Stimulated activated CD8-positive, alpha-beta memory T cell treated with anti-CD3 and anti-CD28 coated beads, Interleukin-12 subunit alpha, Interleukin-12 subunit beta, amount 100 ng/mL, for 24 hours (primary cell): Measurements from ENCODE around the gene ESX1.
"Not testable (repeated sequence)": the region's sequence is repeated elsewhere in the genome, so short reads cannot be mapped to it uniquely, and the experiment has no call there.

Source experiments
- DNase-seq: peaks from one replicate; pipeline ENCODE4 v3.0.0-alpha.2; 2020; ENCODE audit errors: extremely low read depth

ESX1 gene

GRCh38 chrX:104254442-104255115 lies at the start of gene ESX1:
Gene ESX1, minus strand, starts transcription at chrX:104254933. Its CDS starts 84 bp downstream, at chrX:104254849.
- DNase-seq: no peak

GRCh38 chrX:104295636-104296035 lies 40.9 kb upstream of the ESX1 start:
- no peak for DNase-seq

GRCh38 chrX:104288961-104289360 lies 34.2 kb upstream of the ESX1 start:
- DNase-seq: no peak

GRCh38 chrX:104288269-104288668 lies 33.5 kb upstream of the ESX1 start:
- DNase-seq: no peak

- no peak for DNase-seq
Observed at GRCh38 chrX:104285201-104285600, 30.5 kb upstream of the ESX1 start.

GRCh38 chrX:104284507-104284906 lies 29.8 kb upstream of the ESX1 start:
- DNase-seq: no peak

- DNase-seq: no peak
Observed at GRCh38 chrX:104282166-104282725, 27.5 kb upstream of the ESX1 start.

- no peak for DNase-seq
Observed at GRCh38 chrX:104281564-104281963, 26.8 kb upstream of the ESX1 start.

GRCh38 chrX:104280609-104281008 lies 25.9 kb upstream of the ESX1 start:
- no peak for DNase-seq

- no peak for DNase-seq
Observed at GRCh38 chrX:104270916-104271512, 16.3 kb upstream of the ESX1 start.

GRCh38 chrX:104270212-104270611 lies 15.5 kb upstream of the ESX1 start:
- no peak for DNase-seq

GRCh38 chrX:104255465-104255864 lies 732 bp upstream of the ESX1 start:
- DNase-seq: no peak

- DNase-seq: no peak
Observed at GRCh38 chrX:104253567-104254441, 929 bp downstream of the ESX1 start.

- DNase-seq: no peak
Observed at GRCh38 chrX:104250470-104250869, 4.3 kb downstream of the ESX1 start.

- DNase-seq: not testable (repeated sequence)
Observed at GRCh38 chrX:104230060-104230459, 24.7 kb downstream of the ESX1 start.

GRCh38 chrX:104211187-104211586 lies 43.5 kb downstream of the ESX1 start:
- no peak for DNase-seq

- no peak for DNase-seq
Observed at GRCh38 chrX:104205548-104205947, 49.2 kb downstream of the ESX1 start.
